HG02943 (cell line): ENCODE results near the gene PAQR8.
"Not testable (repeated sequence)": the region's sequence is repeated elsewhere in the genome, so short reads cannot be mapped to it uniquely, and the experiment has no call there.

Experiments
- ATAC-seq: cut with Tn5 transposase; IDR thresholded peaks from one replicate; pipeline ENCODE4 v1.9.1; 2021; ENCODE audit warnings: mild to moderate bottlenecking, low read depth, moderate library complexity; ENCODE audit not compliant: unreplicated experiment

The PAQR8 gene

GRCh38 chr6:52375780-52376556, 14.0 kb downstream of the PAQR8 start:
- ATAC-seq, result no peak

DNA sequence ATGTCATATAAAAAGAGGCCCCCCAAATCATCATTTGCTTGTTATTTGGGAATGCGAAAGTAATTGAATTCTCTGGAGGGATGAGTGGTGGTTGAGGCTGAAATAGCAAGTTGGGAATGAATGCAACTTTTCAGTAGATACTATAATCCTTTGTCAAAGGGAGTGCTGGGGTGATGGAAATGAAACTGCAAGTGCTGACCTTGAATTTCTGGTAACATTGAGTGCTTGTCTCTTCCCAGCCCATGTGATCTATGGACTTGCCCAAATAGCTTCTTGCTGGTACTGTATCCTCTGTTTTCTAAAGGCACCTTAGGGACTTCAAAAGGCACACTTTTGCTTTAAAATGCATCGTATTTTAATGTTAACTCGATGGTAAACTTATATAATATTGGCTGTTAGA, 14.8 kb downstream of the PAQR8 start:
- no peak for ATAC-seq

- ATAC-seq, result no peak
These were observed 15.7 kb downstream of the PAQR8 start for GRCh38 chr6:52377538-52378221.

DNA sequence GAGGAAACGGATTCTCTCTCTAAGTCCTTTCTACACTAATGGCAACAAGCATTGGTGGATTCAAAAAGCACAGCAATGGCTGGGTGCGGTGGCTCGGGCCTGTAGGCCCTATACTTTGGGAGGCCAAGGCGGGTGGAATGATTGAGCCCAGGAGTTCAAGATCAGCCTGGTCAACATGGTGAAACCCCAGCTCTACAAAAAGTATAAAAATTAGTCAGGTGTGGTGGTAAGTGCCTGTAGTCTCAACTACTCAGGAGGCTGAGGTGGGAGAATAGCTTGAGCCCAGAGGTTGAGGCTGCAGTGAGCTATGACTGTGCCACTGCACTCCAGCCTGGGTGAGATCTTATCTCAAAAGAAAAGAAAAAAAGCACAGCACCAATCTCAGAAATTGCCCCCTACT, 19.3 kb downstream of the PAQR8 start:
- no peak for ATAC-seq

- no peak for ATAC-seq
These were observed 22.3 kb downstream of the PAQR8 start for GRCh38 chr6:52384145-52384766.

GRCh38 chr6:52385074-52385473, 23.1 kb downstream of the PAQR8 start:
- no peak for ATAC-seq

- not testable (repeated sequence) for ATAC-seq
These were observed 26.2 kb downstream of the PAQR8 start for GRCh38 chr6:52388119-52388518.

GRCh38 chr6:52388790-52389189, 26.8 kb downstream of the PAQR8 start:
- ATAC-seq, result no peak

- no peak for ATAC-seq
These were observed 27.3 kb downstream of the PAQR8 start for GRCh38 chr6:52389264-52389625.

DNA sequence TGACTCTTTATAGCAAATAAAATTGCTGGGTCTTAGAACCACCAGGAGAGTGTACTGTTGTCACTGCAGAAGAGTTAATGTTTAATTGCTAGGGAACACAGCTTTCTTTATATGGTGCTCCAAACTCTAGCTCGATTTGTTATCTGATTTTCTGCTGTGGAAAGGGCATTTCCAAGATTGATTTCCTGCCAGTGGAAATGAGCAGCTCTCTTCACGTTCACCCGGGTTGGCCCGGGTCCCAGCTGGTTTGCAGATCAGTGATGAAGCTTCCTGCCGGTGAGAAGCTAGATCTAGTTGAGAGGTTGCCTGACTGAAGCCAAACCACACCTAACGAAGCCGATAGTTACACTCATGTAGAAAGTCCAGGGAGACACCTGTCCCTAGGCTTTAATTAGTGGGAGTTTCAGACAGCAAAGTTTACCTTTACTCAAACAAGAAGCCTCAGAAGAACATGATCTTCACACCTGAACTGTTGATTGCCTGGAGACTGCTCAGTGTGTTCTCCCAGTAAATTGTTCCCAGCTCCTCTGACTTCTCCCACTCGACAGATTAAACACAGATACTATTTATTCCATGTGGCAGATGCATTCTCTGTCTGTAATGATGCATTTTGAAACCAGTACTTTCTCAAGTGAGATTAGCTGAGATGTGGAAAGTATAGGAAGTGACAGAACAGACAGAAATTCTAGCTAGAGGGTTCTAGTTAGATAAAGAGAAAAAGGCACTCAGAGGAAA, 27.8 kb downstream of the PAQR8 start:
- peak; percentile 54 for ATAC-seq

DNA sequence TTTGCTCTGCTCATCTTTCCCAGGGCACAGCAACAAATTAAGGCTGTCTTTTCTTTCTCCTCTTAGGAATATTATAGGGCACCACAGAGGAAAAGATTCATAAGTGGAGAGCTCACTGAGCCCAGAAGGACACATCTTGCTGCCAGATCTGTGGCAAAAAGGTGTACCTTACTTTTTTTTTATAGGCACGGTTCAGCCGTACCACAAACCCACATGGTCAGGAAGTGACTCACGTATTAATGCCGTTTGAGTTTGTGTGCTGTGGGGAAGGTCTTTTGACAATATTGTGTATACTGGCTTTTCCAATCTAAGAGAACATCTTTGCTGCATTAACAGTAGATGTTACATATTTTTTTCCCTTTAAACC, 28.4 kb downstream of the PAQR8 start:
- peak; percentile 51 for ATAC-seq

DNA sequence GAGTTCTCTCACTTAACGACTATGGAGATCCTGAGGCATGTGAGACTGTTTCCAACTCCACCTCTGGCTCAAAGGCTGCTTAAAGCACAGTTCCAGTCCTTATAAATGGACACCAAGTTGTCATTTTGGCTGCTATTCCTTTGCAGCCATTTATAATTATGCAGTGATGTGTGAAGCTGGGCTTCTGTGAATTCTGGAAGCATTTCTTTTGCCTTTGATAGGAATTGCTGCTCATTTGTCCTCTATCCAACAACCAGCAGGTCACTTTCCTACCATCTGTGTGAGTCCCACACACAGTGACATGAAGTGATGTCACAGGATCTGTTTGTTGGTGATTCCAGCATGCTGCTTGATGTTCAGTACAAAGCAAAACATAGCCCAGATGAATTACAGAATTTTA, 29.6 kb downstream of the PAQR8 start:
- no peak for ATAC-seq

DNA sequence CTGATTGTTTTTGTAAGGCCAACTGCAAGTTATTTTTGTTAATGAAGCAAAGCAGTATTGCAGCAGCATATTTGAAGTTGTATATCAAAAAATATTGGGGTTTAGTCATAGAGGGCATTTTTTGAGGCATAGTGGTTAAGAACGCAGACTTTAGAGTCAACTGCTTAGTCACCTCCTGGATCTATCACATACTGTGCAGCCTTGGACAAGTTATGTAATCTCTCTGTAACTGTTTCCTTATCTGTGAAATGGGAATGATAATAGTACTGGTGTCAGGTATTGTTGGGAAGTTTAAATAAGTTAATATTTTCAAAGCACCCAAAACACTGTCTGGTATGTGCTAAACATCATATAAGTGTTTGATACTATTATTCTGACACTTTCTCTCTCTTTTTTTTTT, 31.0 kb downstream of the PAQR8 start:
- ATAC-seq, result no peak

DNA sequence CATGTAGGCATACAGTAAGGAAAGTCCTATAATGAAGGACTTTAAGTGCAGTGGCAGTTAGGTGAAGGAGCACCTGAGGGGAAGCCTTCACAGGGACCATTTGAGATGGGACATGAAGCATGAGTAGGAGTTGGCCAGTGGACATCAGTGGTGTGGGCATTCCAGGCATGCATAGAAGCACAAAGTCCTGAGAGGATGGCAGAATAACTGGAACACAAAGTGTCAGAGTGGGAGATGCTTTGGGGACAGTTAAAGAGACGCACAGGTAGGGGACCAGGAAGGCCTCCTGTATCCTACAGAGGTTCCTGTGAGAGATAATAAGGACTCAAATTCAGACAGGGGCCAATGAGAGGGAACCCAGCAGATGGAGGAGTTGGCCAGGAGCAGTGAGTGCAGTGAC, 31.8 kb downstream of the PAQR8 start:
- no peak for ATAC-seq

DNA sequence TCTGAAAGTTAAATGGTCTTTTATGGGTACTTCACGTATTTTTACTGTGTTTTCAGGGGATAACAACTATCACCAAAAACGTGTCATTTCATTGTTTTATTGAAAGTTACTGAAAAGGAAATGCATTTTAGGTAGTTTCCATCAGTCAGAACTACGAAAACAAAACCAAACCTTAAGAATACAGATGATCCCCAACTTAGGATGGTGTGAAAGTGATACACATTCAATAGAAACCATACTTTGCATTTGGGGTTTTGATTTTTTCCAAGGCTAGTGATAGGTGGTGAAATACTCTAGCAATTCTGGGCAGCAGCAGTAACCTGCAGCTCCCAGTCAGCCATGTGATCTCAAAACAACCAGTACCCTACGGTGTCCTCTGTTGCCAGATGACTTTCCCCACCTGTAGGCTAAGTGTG, 32.3 kb downstream of the PAQR8 start:
- ATAC-seq, result peak; percentile 50

- no peak for ATAC-seq
These were observed 34.0 kb downstream of the PAQR8 start for GRCh38 chr6:52395969-52396368.

DNA sequence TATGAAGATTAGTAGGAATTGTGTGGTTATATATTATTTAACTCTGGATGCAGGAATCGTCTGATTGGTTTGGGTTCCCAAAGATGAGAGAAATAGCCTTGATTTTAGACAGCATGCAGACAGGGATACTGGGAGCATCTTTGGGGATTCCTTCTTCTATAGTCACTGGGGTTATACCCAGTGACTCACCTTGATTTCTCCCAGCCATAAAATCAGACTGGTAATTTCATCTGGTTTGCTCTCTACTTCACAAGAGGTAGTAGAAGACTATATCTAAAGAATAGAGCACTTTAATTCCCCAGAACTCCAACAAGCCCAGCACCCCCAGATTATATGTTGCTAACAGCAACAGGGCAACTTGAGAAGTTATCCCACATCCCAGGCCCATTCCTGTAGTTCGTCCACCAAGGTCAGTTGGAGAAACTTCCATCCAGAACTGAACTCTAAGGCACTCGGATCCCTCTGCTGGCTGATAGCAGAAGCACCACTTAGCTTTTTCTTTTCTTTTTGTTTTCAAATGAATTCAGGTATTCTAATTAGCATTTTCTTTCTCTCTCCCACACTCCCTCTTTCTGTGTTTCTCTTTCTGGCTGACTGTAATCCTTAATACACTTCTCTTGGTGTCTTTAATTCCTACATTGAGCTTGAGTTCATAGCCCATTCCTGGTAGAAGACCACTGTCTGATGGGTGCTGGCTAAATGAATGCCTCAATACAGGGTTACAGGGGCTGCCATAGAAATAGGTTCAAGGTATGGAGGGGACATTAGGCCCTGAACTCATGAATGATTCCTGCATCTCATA, 37.8 kb downstream of the PAQR8 start:
- peak; percentile 60 for ATAC-seq

DNA sequence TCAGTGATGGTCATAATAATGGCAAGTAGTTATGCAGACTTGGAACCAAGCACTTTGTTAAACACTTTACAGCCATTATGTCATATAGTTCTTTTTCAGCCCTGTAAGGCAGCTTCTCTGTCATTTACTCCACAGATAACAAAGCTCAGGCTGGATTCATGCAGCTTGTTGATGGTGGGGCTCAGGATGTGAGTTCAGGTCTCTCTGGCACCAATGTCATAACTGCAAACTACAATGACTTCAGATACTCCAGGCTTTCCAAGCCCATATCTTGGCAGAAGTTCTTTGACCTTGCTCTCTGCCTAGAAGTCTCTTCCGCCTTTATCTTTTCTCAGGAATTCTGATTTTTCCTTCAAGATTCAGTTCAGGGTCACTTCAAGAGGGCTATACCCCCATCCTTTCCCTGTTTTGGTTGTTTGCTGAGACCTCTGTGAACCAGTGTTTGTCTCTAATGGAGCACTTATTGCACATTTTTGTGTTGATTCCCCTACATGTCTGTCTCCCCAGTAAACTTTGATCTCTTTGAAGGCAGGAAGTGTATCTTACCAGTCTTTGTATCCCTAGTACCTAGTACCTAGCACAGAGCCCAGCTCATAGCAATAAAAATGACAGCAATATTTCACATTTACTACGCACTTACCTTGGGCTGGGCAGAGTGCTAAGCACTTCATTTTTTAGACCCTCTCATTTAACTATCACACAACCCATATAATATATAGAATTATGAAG, 38.5 kb downstream of the PAQR8 start:
- ATAC-seq, result no peak

DNA sequence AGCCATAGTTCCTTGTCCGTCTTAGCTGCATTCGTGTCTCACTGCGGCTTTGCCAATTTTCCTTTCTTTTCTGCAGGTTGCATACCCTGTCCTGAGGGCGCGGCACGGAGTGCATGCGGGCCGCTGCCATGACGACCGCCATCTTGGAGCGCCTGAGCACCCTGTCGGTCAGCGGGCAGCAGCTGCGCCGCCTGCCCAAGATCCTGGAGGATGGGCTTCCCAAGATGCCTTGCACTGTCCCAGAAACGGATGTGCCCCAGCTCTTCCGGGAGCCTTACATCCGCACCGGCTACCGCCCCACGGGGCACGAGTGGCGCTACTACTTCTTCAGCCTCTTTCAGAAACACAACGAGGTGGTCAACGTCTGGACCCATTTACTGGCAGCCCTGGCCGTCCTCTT, 41.1 kb downstream of the PAQR8 start:
- ATAC-seq, result no peak

DNA sequence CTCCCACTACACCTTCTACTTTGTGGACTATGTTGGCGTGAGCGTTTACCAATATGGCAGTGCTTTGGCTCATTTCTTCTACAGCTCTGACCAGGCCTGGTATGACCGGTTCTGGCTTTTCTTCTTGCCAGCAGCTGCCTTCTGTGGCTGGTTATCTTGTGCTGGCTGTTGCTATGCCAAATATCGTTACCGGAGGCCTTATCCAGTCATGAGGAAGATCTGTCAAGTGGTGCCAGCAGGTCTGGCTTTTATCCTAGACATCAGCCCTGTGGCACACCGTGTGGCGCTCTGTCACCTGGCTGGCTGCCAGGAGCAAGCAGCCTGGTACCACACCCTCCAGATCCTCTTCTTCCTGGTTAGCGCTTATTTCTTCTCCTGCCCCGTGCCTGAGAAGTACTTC, 41.7 kb downstream of the PAQR8 start:
- ATAC-seq, result no peak
